OCI-LY7 (cell line): ENCODE data around the gene SLC17A7. TPM values are rescaled to one million over a fixed set of nuclear protein-coding genes. Genes with fewer than 3 reads are reported as not detected.
A peak's percentile ranks its signal among the peaks of the same experiment; 100 is the strongest.

Experiments used
- BruUV-seq: library from RNA; stranded (reverse); fragments of 400-500 nt; replicated peaks from 2 replicates; lab custom pipeline; 2021; lab: Mats Ljungman, UMichigan
- CTCF ChIA-PET: fragments of 300-600 bp; sonication (Branson Sonifier 250); formaldehyde crosslinking; loops from one replicate; lab custom pipeline; 2022; ENCODE audit warnings: antibody characterized with exemption; ENCODE audit not compliant: unreplicated experiment; lab: Charles Lee
- POLR2A ChIA-PET: fragments of 300-600 bp; sonication (Branson Sonifier 250); formaldehyde crosslinking; loops from one replicate; lab custom pipeline; 2022; ENCODE audit warnings: antibody characterized with exemption; lab: Charles Lee
- DNase-seq: peaks from one replicate; pipeline ENCODE4 v3.0.0-alpha.2; 2015; ENCODE audit warnings: low spot score
- H2AFZ ChIP-seq: fragments of 200-600 bp; sonication (generic), shearing (Covaris generic); 2 replicates; pipeline ENCODE4 v1.6.1; 2014; ENCODE audit warnings: mild to moderate bottlenecking, antibody characterized with exemption, low read length, moderate library complexity
- H3K27ac ChIP-seq: fragments of 200-600 bp; sonication (generic); 2 replicates; pipeline ENCODE4 v1.5.1; 2014; ENCODE audit warnings: mixed run types, low read depth, mild to moderate bottlenecking, moderate library complexity, low read length, inconsistent platforms; ENCODE audit not compliant: poor library complexity, severe bottlenecking
- H3K36me3 ChIP-seq: fragments of 200-600 bp; sonication (generic); 2 replicates; pipeline ENCODE4 v1.6.1; 2014; ENCODE audit warnings: mild to moderate bottlenecking, antibody characterized with exemption, low read length, moderate library complexity, mixed read lengths; ENCODE audit not compliant: insufficient read depth
- H3K4me1 ChIP-seq: fragments of 200-600 bp; sonication (generic); 2 replicates; pipeline ENCODE4 v1.5.1; 2014; ENCODE audit warnings: mild to moderate bottlenecking, low read length; ENCODE audit not compliant: insufficient read depth, poor library complexity, severe bottlenecking
- H3K4me2 ChIP-seq: fragments of 200-600 bp; sonication (generic); 2 replicates; pipeline ENCODE4 v1.6.1; 2014; ENCODE audit warnings: mild to moderate bottlenecking, low read length
- H3K4me3 ChIP-seq: fragments of 200-600 bp; sonication (generic); 2 replicates; pipeline ENCODE4 v1.5.1; 2014; ENCODE audit warnings: mild to moderate bottlenecking, low read depth, low read length; ENCODE audit not compliant: poor library complexity, severe bottlenecking
- H3K79me2 ChIP-seq: fragments of 200-600 bp; sonication (generic); 2 replicates; pipeline ENCODE4 v1.6.1; 2016; ENCODE audit warnings: low read depth, mild to moderate bottlenecking, low read length, moderate library complexity, mixed read lengths; ENCODE audit not compliant: insufficient read depth
- H3K9me2 ChIP-seq: fragments of 200-600 bp; sonication (generic); 2 replicates; pipeline ENCODE4 v1.6.1; 2016; ENCODE audit warnings: mild to moderate bottlenecking, low read length, mixed read lengths; ENCODE audit not compliant: insufficient read depth
- H3K9me3 ChIP-seq: fragments of 200-600 bp; sonication (generic); 2 replicates; pipeline ENCODE4 v1.6.1; 2014; ENCODE audit warnings: mild to moderate bottlenecking, mixed run types, low read length, mixed read lengths
- H4K20me1 ChIP-seq: fragments of 200-600 bp; sonication (generic); 2 replicates; pipeline ENCODE4 v1.6.1; 2014; ENCODE audit warnings: mild to moderate bottlenecking, antibody characterized with exemption, low read length, moderate library complexity, mixed read lengths; ENCODE audit not compliant: insufficient read depth
- CTCF ChIP-seq: fragments of 200-600 bp; sonication (generic); conservative IDR thresholded peaks from 2 replicates; pipeline ENCODE4 v1.5.1; 2014; ENCODE audit warnings: mild to moderate bottlenecking, antibody characterized with exemption, low read length, moderate library complexity, mixed read lengths
- EZH2phosphoT487 ChIP-seq: fragments of 200-600 bp; sonication (generic); IDR thresholded peaks from 2 replicates; pipeline ENCODE4 v1.6.1; 2018; ENCODE audit warnings: low read depth, borderline replicate concordance, mild to moderate bottlenecking, mixed run types, antibody characterized with exemption, low read length, moderate library complexity, mixed read lengths
- intact Hi-C: fragments of 100-400 bp; cut with micrococcal nuclease; formaldehyde crosslinking; loops from one replicate; pipeline ENCODE4 v1.10.0; 2022; ENCODE audit not compliant: unreplicated experiment
- total RNA-seq, 2 experiments: library from RNA; depleted of rRNA in 1 of 2; stranded (reverse); fragments of >200 nt in 1 of 2; shearing (Covaris generic) in 1 of 2; gene quantifications; 2 replicates each; pipeline ENCODE4 v1.2.3, GENCODE V29; 2014 to 2022

The SLC17A7 gene
- total RNA-seq, 2 experiments from 2014 or later: 1.3 TPM

- H4K20me1 ChIP-seq: no peaks in the 10 kb centered on the region
- no peaks in the 10 kb centered on the region for H3K9me2 ChIP-seq
- H3K27ac ChIP-seq: peak within 1 kb of the TSS; percentile 92
- ChIA-PET CTCF (interaction anchor here (0.6 to 1.1 kb wide), 2 partner anchors 20 to 122 kb away, joined by 3 read pairs; no protein-coding TSS in a partner anchor), POLR2A (interaction anchor here (0.6 kb wide), 4 partner anchors 9 to 872 kb away, joined by 3 to 7 read pairs (median 4); no protein-coding TSS in a partner anchor)
- no TSS peak for BruUV-seq
- TF ChIP-seq CTCF (no peak), EZH2phosphoT487 (no peak)
- peak within 1 kb of the TSS; percentile 23; the same call in 1 of the 2 replicates for H2AFZ ChIP-seq
- peak within 1 kb of the TSS; percentile 94 for H3K4me2 ChIP-seq
- intact Hi-C loops: loop anchor here (5.0 kb wide), 1 partner anchor 34 kb away; the partner anchor contains the start of gene RPL13A
- DNase-seq: peak; percentile 98
- H3K79me2 ChIP-seq: peaks cover 44% of the 10 kb centered on the region
- H3K36me3 ChIP-seq: peaks cover 37% of the 10 kb centered on the region
- peak within 1 kb of the TSS; percentile 93 for H3K4me3 ChIP-seq
- H3K9me3 ChIP-seq: no peaks in the 10 kb centered on the region
- peaks cover 28% of the 10 kb centered on the region for H3K4me1 ChIP-seq
Measured at GRCh38 chr19:49453013-49453756, 11.9 kb upstream of the SLC17A7 start, which contains the start of gene ALDH16A1. Gene ALDH16A1 (plus strand): TSS chr19:49453225. CDS start chr19:49453332, 107 bp downstream.

- Histone ChIP-seq H3K4me2 (peak within 1 kb of the TSS; percentile 88), H3K79me2 (peaks cover 44% of the 10 kb centered on the region), H2AFZ (peak within 1 kb of the TSS; percentile 39; the same call in 1 of the 2 replicates), H3K36me3 (peaks cover 49% of the 10 kb centered on the region), H3K4me1 (peaks cover 31% of the 10 kb centered on the region), H3K27ac (peak within 1 kb of the TSS; percentile 92), H3K9me3 (no peaks in the 10 kb centered on the region), H3K9me2 (no peaks in the 10 kb centered on the region), H4K20me1 (no peaks in the 10 kb centered on the region), H3K4me3 (peak within 1 kb of the TSS; percentile 93)
- TF ChIP-seq EZH2phosphoT487: no peak
- no peak for TF ChIP-seq CTCF
- CTCF ChIA-PET: interaction anchor here (0.6 kb wide), 1 partner anchor 47 kb away, joined by 5 read pairs; no protein-coding TSS in a partner anchor
- POLR2A ChIA-PET: interaction anchor here (0.6 to 1.5 kb wide), 5 partner anchors 8 to 358 kb away, joined by 3 to 4 read pairs (median 3); partner anchors contain the start of gene RPL13A
- intact Hi-C loops: loop anchor here (5.0 kb wide), 1 partner anchor 36 kb away; the partner anchor contains the start of gene RPL13A
- BruUV-seq: TSS peak; percentile 82
- DNase-seq: peak; percentile 100
Measured at GRCh38 chr19:49451430-49452181, 10.3 kb upstream of the SLC17A7 start, which contains the start of gene PIH1D1. Gene PIH1D1 (minus strand): TSS chr19:49451814. CDS start chr19:49451574, 240 bp downstream.
